HG02870 (cell line): ENCODE data around the gene EXOC7.
"Not testable (repeated sequence)": the region's sequence is repeated elsewhere in the genome, so short reads cannot be mapped to it uniquely, and the experiment has no call there.

Experiments used
- ATAC-seq: cut with Tn5 transposase; IDR thresholded peaks from one replicate; pipeline ENCODE4 v1.9.1; 2021; ENCODE audit warnings: mild to moderate bottlenecking, moderate library complexity; ENCODE audit not compliant: unreplicated experiment

The EXOC7 gene

GRCh38 chr17:76088868-76089576 lies 14.6 kb downstream of the EXOC7 start:
- ATAC-seq = no peak

DNA sequence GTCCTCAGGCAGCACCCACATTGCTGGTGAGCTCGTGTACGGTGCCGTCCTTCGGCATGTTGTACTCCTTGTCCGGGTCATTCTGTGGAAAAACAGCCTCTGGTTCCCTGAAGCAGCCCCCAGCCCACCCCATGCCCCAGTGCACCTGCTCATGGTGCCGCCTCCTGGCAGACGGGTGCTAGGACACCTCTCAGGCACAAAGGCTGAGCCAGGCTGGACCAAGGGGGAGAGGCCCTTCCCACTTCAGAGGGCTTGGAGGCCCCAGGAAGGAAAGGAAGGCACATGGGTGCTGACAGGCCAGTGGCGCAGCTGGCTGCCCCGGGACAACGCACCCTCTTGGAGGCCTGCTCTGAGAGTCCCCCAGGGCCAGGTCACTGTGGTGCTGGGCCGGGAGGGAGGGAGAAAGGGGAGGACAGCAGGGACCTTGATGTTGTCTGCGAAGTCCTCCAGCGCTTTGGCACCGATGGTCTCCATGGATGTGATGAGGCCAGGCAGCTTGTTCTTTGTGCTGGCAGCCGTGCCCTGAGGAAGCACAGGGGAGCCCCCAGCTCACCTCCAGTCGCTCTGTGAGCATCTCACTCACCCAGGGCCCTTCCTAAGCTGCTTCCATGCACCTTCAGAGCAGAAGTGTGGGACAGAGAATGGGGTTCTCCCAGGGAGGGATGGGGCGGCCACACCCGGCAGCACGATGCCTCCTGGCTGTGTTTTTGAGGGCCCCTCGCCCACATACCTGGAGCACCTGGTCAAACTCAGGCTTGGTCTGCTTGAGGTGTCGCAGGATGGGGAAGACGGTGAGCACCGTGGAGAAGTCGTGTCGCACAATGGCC lies 15.3 kb downstream of the EXOC7 start:
- no peak for ATAC-seq

GRCh38 chr17:76087531-76087930 lies 16.1 kb downstream of the EXOC7 start:
- ATAC-seq = no peak

- no peak for ATAC-seq
Measured at GRCh38 chr17:76086384-76086783, 17.2 kb downstream of the EXOC7 start.

- no peak for ATAC-seq
Measured at GRCh38 chr17:76085731-76086366, 17.7 kb downstream of the EXOC7 start.

- ATAC-seq = no peak
Measured at GRCh38 chr17:76085066-76085730, 18.4 kb downstream of the EXOC7 start.

DNA sequence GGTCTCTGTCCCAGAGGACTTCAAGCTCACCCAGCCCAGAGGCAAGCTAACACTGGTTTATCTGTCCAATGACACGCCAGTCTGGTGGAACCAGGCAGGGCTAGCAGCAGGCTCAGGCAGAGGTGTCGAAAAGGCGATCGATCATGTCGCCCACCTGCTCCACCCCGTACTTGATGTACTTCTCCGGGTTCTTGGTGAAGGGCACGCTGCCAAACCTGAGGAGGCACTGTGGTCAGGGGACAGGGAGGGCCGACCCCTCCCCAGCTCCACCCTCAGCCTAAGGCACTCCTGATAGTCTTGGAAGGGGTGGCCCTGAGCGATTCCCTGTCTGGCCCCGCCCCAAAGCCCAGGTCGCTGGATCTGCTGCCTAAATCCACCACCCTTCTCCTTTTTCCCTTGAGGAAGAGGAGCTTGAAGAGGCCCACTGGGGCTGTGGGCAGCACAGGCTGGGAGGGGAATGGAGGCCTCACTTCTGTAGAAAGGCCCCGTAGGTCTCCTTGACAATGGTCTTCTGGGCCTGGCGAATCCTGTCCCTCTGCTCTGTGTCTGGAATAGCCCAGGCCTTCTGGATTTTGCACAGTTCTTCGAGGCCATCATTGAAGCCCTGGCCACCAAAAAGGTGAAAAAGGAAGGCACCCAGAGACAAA lies 19.9 kb downstream of the EXOC7 start:
- ATAC-seq = no peak

GRCh38 chr17:76082326-76083251 lies 21.0 kb downstream of the EXOC7 start:
- ATAC-seq = no peak

- no peak for ATAC-seq
Measured at GRCh38 chr17:76081295-76082210, 22.0 kb downstream of the EXOC7 start.

- no peak for ATAC-seq
Measured at GRCh38 chr17:76080768-76081287, 22.8 kb downstream of the EXOC7 start.

DNA sequence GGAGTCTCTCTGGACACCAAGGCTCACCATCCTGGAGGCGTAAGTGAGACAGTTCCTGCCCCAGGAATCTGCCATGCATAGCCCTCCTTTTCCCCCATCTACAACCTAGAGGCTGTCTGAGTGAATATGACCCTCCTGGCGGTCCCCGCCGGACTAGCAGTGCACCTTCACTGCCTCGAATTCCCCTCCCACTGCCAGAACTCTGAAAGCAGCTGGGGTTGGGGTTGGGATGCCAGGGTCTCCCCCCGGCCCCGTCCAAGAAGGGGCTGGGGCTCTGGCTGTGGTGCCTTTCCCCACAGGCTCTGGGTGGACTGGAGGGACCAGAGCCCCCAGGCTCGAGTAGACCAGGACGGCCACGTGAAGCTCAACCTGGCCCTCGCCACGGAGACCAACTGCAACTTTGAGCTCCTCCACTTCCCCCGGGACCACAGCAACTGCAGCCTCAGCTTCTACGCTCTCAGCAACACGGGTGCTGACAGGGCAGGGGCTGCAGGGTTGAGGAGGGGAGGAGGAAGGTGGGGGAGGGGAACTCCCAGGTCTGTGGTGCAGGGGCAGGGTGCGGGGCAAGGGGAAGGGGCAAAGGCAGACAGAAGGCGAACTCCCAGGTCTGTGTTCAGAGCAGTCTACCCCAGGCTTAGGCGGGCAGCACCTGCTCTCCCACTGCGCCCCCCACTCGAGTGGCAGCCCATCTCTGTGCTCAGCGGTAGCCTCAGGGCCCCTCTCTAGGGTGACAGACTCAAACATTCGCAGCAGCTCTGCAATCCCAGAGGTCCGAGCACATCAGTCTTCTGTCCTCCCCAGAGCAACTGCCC lies 23.4 kb downstream of the EXOC7 start:
- no peak for ATAC-seq

- ATAC-seq = no peak
Measured at GRCh38 chr17:76079535-76079955, 24.0 kb downstream of the EXOC7 start.

- no peak for ATAC-seq
Measured at GRCh38 chr17:76078860-76079534, 24.6 kb downstream of the EXOC7 start, which contains the start of gene ZACN. Gene ZACN (plus strand): TSS chr17:76079182. CDS start chr17:76079265, 83 bp downstream.

GRCh38 chr17:76078370-76078769 lies 25.2 kb downstream of the EXOC7 start:
- ATAC-seq = not testable (repeated sequence)

GRCh38 chr17:76077584-76078110 lies 25.9 kb downstream of the EXOC7 start:
- no peak for ATAC-seq

DNA sequence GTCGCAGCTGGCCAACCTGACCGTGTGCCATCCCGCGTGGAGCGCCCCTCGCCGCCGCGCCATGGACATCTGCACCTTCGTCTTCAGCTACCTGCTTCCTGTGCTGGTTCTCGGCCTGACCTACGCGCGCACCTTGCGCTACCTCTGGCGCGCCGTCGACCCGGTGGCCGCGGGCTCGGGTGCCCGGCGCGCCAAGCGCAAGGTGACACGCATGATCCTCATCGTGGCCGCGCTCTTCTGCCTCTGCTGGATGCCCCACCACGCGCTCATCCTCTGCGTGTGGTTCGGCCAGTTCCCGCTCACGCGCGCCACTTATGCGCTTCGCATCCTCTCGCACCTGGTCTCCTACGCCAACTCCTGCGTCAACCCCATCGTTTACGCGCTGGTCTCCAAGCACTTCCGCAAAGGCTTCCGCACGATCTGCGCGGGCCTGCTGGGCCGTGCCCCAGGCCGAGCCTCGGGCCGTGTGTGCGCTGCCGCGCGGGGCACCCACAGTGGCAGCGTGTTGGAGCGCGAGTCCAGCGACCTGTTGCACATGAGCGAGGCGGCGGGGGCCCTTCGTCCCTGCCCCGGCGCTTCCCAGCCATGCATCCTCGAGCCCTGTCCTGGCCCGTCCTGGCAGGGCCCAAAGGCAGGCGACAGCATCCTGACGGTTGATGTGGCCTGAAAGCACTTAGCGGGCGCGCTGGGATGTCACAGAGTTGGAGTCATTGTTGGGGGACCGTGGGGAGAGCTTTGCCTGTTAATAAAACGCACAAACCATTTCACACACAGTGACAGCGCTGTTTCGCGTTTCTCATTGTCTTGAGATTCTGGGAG lies 26.6 kb downstream of the EXOC7 start:
- ATAC-seq = no peak
